GM10266 (cell line): ENCODE data around the gene POT1.

Source experiments
- DNase-seq: peaks from one replicate; pipeline ENCODE4 v3.0.0; 2012; ENCODE audit errors: extremely low spot score
- TF ChIP-seq, protein P1 (sequence below): IDR thresholded peaks from 2 replicates; pipeline ENCODE4 v1.5.1; 2012; ENCODE audit warnings: mild to moderate bottlenecking, low read depth; ENCODE audit not compliant: control insufficient read depth, insufficient read depth; ENCODE audit errors: missing control alignments

The POT1 gene

DNA sequence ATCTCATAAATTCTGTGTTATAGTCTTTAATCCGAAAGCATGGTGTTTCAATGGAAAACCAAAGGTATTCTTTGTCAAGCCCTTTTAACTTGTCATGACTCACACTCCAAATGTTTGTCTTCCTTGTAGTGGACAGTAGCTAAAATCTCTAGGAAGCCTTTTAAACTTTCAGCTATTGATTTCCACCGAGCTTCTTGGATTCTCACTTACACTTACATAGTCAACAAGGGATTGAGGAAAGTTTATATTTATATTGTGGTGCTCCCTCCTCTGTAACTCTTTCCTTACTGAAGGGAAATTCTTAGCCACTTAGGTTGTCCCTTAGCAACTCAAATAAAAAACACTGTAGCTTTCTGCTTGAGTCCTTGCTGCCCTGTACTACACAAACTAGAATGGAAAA is 132.9 kb downstream of the POT1 start:
- DNase-seq: no peak
- TF ChIP-seq, protein P1, sequence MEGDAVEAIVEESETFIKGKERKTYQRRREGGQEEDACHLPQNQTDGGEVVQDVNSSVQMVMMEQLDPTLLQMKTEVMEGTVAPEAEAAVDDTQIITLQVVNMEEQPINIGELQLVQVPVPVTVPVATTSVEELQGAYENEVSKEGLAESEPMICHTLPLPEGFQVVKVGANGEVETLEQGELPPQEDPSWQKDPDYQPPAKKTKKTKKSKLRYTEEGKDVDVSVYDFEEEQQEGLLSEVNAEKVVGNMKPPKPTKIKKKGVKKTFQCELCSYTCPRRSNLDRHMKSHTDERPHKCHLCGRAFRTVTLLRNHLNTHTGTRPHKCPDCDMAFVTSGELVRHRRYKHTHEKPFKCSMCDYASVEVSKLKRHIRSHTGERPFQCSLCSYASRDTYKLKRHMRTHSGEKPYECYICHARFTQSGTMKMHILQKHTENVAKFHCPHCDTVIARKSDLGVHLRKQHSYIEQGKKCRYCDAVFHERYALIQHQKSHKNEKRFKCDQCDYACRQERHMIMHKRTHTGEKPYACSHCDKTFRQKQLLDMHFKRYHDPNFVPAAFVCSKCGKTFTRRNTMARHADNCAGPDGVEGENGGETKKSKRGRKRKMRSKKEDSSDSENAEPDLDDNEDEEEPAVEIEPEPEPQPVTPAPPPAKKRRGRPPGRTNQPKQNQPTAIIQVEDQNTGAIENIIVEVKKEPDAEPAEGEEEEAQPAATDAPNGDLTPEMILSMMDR: no peak

DNA sequence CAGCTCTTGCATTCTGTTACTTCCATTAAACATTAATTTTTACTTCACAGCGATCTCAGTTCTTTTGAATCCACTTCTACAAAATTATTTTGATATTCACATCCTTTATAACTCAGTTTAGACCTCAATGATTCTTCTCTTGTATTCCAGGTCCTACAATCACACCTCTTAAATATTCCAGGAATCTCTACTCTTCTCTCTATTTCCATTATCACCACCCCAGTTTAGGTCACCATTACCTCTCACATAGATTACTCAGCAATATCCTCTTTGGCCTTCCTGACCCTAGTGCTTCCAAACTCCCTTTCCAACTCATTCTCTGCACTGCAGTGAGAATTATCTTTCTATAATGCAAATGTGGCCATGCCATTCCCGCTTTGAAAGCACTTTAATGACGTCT is 136.9 kb downstream of the POT1 start:
- no peak for DNase-seq
- TF ChIP-seq, protein P1: no peak

DNA sequence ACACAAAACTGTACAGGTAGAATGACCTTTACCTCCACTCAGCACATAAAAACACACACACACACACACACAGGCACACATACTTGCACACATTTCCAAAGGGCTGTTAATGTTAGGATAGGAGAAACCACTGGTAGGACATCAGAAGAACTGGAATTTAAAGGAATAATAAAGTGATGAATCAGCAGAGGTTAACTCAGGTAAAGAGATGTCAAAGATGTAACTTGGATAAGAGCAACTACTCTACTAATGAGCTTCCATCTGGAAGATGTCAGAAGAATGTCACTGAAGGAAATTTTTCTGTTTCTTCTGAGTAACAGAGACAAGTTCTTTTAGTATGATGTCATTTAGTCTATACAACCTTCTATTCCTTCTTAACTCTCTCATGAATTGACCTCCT is 137.6 kb downstream of the POT1 start:
- DNase-seq: no peak
- TF ChIP-seq, protein P1: no peak

DNA sequence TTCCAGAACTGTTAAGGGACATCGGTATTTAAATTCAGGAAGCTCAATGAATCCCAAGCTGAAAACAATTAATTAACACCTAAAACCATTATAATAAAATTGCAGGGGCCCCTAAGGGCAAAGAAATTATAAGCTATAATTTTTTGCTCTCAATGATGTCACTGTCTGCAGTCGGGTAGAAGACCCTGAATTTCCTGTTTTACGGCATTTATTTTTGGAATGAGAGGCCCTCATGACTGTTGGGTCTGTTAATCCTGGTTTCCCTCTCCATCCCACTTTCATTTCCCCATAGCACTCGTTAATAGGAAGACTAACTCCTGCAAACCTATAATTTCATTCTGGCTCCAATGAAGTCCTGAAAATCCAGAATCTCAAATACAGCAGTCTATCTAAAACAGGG is 138.2 kb downstream of the POT1 start:
- DNase-seq: no peak
- TF ChIP-seq, protein P1: no peak

DNA sequence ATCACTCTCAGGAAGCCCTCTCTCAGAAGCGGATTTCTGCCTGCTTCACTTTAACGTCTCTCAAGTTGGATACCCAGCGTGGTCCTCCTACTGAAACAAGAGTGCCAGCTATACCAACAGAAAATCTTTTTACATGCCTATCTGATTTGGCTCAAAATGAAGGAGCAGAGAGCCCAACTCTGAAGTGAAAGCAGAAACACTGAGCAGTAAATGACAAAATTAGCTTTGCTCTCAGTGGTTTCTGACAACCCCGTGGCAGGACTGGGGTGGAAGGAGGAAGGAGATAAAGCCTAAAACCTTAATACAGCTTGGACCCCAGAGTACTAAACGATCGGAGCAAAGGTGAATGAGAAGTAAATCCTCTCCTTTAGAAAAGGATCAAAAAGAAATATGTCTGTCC is 139.0 kb downstream of the POT1 start:
- TF ChIP-seq, protein P1: no peak
- no peak for DNase-seq

DNA sequence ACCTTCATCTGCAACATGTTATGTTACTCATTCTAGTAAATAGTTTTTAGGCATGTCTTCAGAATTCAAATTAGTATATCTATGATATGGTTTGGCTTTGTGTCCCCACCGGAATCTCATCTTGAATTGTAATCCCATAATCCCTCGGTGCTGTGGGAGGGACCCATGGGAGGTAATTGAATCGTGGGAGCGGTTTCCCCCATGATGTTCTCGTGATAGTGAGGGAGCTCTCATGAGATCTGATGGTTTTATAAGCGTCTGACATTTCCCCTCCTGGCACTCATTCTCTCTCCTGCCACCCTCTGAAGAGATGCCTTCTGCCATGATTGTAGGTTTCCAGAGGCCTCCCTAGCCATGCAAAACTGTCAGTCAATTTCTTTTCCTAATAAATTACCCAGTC is 143.6 kb downstream of the POT1 start:
- TF ChIP-seq, protein P1: no peak
- no peak for DNase-seq

DNA sequence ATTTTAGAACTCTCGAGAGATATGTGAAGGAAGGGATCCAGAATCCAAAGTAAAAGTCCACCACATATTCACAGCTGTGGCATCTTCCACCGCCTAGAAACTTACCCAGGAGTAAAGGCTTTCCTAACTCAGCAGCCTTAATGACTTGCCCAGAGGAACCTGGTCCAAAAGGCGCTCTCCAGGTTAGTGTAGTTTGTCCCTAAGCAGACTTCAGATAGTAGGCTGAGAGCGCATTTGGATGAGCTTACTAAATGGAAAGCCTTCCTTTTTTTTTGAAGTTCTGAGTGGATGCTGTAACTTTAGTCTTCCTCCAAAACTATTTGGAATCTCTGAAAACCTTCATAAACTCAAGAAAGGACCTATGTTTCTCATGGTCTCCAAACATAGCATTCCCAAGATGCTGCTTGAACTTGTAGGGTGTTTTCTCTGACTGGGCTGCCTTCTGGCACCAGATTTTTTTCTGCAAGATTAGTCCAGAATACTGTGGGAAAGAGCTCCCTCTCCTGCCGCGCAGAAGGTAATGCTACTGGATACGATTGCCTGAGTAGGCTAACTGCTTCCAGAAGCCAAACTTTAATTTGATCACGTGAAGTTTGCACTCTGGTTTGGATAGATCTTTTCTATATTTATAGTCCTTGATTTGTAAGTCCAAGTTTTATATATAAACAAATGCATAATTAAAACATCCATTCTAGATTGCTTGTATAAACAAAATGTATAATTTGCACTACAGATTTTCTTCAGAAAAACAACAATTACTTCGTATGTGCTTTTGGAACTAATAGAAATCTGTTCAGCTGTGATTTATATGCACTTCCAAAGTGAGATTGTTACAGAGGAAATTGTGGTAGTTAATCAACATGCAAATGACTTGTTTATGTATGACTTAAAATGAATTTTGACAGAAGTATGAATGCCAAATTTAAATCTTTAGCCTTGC is 144.5 kb downstream of the POT1 start:
- no peak for DNase-seq

More for the DNA sequence above, 144.5 kb downstream of the POT1 start:
- TF ChIP-seq, protein P1: peak; percentile 72
